Spinal cord (tissue), 10 donors: Measurements from ENCODE around the gene LRRC51. TPM values are rescaled to one million over a fixed set of nuclear protein-coding genes. Genes with fewer than 3 reads are reported as not detected.
A peak's percentile ranks its signal among the peaks of the same experiment; 100 is the strongest.

Experiments
- DNase-seq, 6 donors: peaks; one replicate each; pipeline versions ENCODE4 v3.0.0 to v3.0.0-alpha.2; 2013 to 2015; ENCODE audit warnings: low spot score in 6 of 6, low read depth in 4 of 6
- H3K27ac ChIP-seq: one replicate; pipeline ENCODE4 v1.5.1; 2013; ENCODE audit warnings: low read depth, low read length, control low read depth
- H3K27me3 ChIP-seq: one replicate; pipeline ENCODE4 v1.6.1; 2013; ENCODE audit warnings: low read length; ENCODE audit not compliant: control insufficient read depth, insufficient read depth
- H3K36me3 ChIP-seq: one replicate; pipeline ENCODE4 v1.6.1; 2013; ENCODE audit warnings: low read length; ENCODE audit not compliant: control insufficient read depth, insufficient read depth
- H3K4me1 ChIP-seq: one replicate; pipeline ENCODE4 v1.6.1; 2013; ENCODE audit warnings: low read length; ENCODE audit not compliant: control insufficient read depth, insufficient read depth
- H3K4me3 ChIP-seq: one replicate; pipeline ENCODE4 v1.5.1; 2013; ENCODE audit warnings: low read depth, low read length, control low read depth
- H3K9me3 ChIP-seq: one replicate; pipeline ENCODE4 v1.6.1; 2013; ENCODE audit warnings: low read length; ENCODE audit not compliant: control insufficient read depth, insufficient read depth
- WGBS: methylation state at CpG from one replicate; pipeline ENCODE4 v1.1.5; 2013; ENCODE audit warnings: missing lambda C conversion rate; ENCODE audit not compliant: insufficient coverage; 5-methylcytosine and 5-hydroxymethylcytosine counted together
- long read RNA-seq, 4 donors: transcript quantifications; one replicate each; lab custom pipeline, GENCODE V29; 2026
- polyA plus RNA-seq, 2 donors: library from polyadenylated mRNA; unstranded; fragments of 120-200 nt; gene quantifications; one replicate each; pipeline ENCODE4 v1.2.1, GENCODE V29; 2013; ENCODE audit not compliant: insufficient read length in 2 of 2
- total RNA-seq, 2 donors: library from RNA; depleted of rRNA in 1 of 2; stranded (reverse); fragments of 120-200 nt in 1 of 2; fragments of >200 nt in 1 of 2; gene quantifications; one replicate each; pipeline versions ENCODE4 v1.2.3 to v1.2.4, GENCODE V29; 2013 to 2014
- donor health status: healthy.

Gene LRRC51
- total RNA-seq (10 to 100 TPM; 11.6 to 24.7 TPM), polyA plus RNA-seq (10 to 100 TPM; 27.2 to 31.9 TPM)
- long read RNA-seq, donor 1, partial matches to known transcripts = 0 of 4 reads
- long read RNA-seq, donor 1, other reads (novel, unspliced or antisense) = 0 of 4 reads
- long read RNA-seq, donor 2, partial matches to known transcripts = 0 of 5 reads
- long read RNA-seq, donor 2, other reads (novel, unspliced or antisense) = 0 of 5 reads
- long read RNA-seq, donor 3, partial matches to known transcripts = 0 of 3 reads
- long read RNA-seq, donor 3, other reads (novel, unspliced or antisense) = 0 of 3 reads
- long read RNA-seq, donor 4, partial matches to known transcripts = 7 of 10 reads
- long read RNA-seq, donor 4, other reads (novel, unspliced or antisense) = 0 of 10 reads

- peaks cover 14% of the 10 kb centered on the region for H3K4me1 ChIP-seq
- H3K27ac ChIP-seq = peak within 1 kb of the TSS; percentile 92
- H3K9me3 ChIP-seq = no peaks in the 10 kb centered on the region
- under 1% methylated on average over 53 of the region's 60 CpGs for whole genome bisulfite sequencing
- H3K4me3 ChIP-seq = peak within 1 kb of the TSS; percentile 91
- peak; percentile 98 to 100 (median 100) for DNase-seq
- H3K27me3 ChIP-seq = no peaks in the 10 kb centered on the region
- no peaks in the 10 kb centered on the region for H3K36me3 ChIP-seq
Observed at GRCh38 chr11:72080326-72081183, at the start of gene LRRC51, which contains the start of gene NUMA1. Gene LRRC51, plus strand, starts transcription at chr11:72080850. Its CDS starts 8,234 bp downstream, at chr11:72089084. Gene NUMA1, minus strand, starts transcription at chr11:72080542. Its CDS starts 44,599 bp downstream, at chr11:72035943.

DNA sequence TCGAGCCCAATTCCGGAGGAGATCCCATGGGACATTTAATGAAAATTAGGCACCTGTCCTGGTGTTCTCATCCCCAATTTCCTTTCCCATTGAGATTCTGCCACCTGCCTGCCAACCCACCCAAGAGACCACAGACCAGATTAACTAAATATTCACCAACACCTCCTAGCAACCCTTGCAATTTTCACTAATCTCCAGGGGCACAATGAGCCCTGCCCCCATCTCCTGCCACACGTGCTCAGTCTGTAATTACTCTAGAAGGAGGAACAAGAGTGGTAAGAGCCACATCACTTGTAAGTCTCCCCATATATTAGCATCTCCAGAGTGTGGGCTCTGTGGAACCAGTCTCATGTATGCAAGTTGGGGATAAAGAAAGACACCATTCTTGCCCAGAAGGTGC lies 44.0 kb upstream of the LRRC51 start:
- 67% methylated on average over 2 of the region's 3 CpGs for WGBS
- H3K27me3 ChIP-seq = no peaks in the 10 kb centered on the region
- H3K9me3 ChIP-seq = no peaks in the 10 kb centered on the region
- DNase-seq = no peak
- peaks cover 42% of the 10 kb centered on the region for H3K4me1 ChIP-seq
- no peak overlapping the region for H3K27ac ChIP-seq
- no peak overlapping the region for H3K4me3 ChIP-seq
- H3K36me3 ChIP-seq = peaks cover 26% of the 10 kb centered on the region

DNA sequence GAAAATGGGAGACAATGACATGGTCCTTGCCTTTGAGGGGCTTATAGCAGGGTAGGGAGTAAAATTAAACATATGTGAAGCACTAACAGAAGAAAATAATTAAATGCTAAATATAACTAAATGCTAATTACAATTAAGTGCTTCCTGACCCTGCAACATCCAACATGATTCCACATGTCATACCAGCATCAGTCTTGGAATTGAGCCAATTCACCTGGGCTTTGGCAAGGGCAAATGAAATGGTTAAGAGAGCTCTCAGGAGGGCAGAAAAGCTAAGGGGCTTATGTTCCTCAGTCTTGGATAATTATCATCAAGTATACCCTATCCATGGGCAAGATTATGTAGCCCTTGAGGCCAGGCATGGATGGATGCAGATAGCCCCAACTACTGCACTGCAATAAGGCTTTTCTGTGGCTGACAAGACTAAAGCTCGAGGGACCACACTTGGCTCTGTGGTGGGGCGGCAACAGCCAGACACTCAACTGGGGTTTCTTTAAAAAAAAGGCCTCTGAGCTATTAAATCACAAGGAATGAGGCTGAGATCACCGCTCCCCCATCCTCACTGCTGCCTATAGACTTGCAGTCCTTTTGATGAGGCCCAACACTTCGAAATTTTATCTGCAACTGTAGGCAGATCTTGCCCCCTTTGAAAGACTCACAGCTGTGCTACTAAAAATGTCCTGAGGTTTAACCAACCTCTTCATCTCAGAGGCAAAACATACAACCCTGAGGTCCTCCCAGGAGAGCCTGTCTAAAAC lies 42.9 kb upstream of the LRRC51 start:
- peak in 1 of 6 donors; percentile 43 for DNase-seq
- Histone ChIP-seq H3K4me3 (peak overlapping the region; percentile 83), H3K27me3 (no peaks in the 10 kb centered on the region), H3K36me3 (peaks cover 22% of the 10 kb centered on the region), H3K9me3 (no peaks in the 10 kb centered on the region), H3K4me1 (peaks cover 50% of the 10 kb centered on the region), H3K27ac (peak overlapping the region; percentile 100)
- 26% methylated on average over 4 of the region's 4 CpGs for WGBS

DNA sequence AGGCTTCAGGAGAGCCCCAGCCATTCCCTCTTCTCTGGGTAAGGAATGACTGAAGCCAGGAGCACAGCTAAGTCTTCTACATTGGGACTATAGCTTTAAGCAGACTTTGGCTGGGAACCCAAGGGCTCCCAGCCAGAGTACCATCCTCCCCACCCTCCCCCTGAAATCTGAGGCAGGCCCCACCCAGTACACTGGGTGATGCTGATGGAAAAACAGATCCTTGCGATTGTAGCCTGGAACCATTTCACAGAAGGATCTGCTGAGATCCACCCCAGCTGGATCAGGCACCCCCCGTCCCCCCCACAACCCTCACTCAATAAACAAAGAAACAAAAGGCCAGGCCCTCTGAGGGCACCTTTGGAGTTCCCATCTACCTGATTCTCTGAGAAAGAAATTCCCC lies 42.2 kb upstream of the LRRC51 start:
- Histone ChIP-seq H3K4me1 (peaks cover 52% of the 10 kb centered on the region), H3K27ac (peak overlapping the region; percentile 100), H3K27me3 (no peaks in the 10 kb centered on the region), H3K36me3 (peaks cover 17% of the 10 kb centered on the region), H3K4me3 (peak overlapping the region; percentile 83), H3K9me3 (no peaks in the 10 kb centered on the region)
- WGBS = 0% methylated on average over 2 of the region's 2 CpGs
- DNase-seq = peak in 3 of 6 donors; percentile 38 to 95 (median 80)

DNA sequence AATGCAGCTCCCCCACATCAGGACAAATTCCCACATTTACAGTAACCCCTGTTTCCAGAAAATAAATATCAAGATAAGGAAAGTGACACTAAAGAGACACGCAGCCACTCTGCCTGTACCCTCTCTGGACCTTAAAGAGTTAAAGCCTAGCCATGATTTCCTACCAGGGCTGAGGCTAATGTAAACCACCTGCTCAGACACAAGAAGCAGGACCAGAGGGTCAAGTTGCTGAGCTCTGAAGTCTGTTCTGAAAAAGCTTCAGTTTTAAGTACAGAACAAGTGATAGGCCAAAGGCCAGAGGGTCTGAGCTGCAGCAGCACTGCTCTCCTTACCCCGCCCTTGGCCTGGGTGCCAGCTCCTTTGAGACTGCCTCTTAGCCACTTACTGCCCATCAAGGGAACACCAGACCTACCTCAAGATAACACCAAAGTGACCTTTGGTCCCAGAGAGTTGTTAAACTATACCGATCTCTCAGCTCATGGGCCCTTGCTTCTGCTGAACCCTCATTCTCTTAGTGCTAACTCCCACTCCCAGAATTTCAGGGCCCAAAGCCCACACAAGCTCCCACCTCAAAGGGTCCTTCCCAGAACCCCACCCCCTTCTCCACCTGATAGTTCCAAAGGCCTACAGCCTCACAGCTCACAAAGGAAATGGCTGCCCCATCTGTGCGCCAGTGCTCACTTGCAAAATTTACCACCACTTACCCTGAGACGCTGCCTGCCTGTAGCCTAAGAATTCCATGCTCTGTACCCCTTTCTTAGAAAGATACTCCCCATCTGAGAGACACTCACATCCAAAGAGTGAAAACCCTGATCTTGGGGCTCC lies 41.4 kb upstream of the LRRC51 start:
- H3K27ac ChIP-seq = peak overlapping the region; percentile 100
- no peaks in the 10 kb centered on the region for H3K27me3 ChIP-seq
- H3K36me3 ChIP-seq = peaks cover 13% of the 10 kb centered on the region
- DNase-seq = peak in 3 of 6 donors; percentile 33 to 53 (median 51)
- H3K9me3 ChIP-seq = no peaks in the 10 kb centered on the region
- WGBS = 30% methylated on average over 5 of the region's 5 CpGs
- H3K4me1 ChIP-seq = peaks cover 52% of the 10 kb centered on the region
- peak overlapping the region; percentile 83 for H3K4me3 ChIP-seq

DNA sequence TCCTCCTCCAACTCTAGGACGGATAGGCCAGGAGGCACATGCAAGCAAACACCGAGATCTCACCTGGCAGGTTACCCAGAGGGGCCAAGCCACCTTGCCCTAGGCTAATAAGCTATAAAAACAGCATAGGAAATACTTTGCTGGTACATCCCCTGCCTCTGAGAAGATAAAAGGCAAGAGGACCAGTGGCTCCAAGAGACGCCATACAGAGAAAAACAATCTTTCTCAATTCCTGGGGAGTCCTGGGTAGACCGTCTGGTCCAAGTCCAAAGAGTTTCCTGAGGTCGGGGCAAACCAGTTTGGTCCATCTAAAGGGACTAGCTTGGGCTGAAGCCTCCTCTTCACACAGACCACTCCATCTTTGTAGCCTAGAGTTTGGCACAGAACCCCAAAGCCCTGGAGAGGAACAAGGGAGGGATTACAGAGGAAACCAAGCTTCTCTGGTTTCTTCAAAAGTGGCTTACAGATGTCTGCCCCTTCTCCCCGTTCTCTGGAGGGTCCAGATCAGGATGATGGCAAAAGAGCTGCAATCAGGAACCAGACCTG lies 40.7 kb upstream of the LRRC51 start:
- Histone ChIP-seq H3K27ac (peak overlapping the region; percentile 100), H3K4me1 (peaks cover 52% of the 10 kb centered on the region), H3K4me3 (peak overlapping the region; percentile 83), H3K27me3 (no peaks in the 10 kb centered on the region), H3K36me3 (peaks cover 6% of the 10 kb centered on the region), H3K9me3 (no peaks in the 10 kb centered on the region)
- 16% methylated on average over 6 of the region's 6 CpGs for WGBS
- DNase-seq = peak in 2 of 6 donors; percentile 26 to 63

DNA sequence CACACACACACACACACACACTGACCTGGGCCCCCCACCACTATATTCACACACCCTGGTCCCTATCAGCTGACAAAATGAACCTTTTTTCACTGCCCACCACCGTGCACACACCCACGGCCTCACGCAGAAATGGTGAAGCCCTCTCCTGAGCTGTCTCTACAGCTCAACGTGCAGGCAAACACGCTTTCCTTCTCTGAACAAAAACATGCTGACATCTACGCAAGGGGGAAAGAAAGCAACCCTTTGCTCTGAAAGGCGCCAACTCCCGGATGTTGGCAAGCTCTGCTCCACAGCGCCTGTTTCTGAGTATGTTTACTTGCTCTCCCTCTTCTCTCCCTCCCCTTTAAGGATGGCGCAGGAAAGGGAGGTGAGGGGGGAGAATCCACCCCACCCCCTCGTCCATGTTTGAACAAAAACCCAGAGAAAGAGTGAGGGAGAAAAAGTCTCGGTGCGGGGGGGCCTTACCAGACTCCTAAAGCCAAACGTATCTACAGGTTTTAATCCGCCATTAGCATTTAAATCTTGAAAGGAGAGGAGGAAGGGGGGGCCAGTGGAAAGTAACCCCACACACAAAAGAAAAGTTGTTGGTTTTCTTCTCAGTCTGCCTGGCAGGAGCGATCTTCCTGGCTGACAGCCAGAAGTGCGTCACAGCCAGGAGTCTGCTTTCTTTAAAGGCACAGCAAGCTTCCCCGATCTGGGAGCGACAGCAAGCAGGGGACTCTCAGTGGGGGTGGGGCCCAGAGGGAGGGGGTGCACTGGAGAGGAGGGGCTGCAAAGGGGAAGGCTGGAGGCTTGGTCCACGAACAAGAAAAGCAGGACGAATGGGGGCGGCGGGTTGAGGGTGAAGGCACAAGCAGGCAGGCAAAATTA lies 39.9 kb upstream of the LRRC51 start:
- Histone ChIP-seq H3K36me3 (no peaks in the 10 kb centered on the region), H3K4me1 (peaks cover 56% of the 10 kb centered on the region), H3K9me3 (no peaks in the 10 kb centered on the region), H3K27me3 (no peaks in the 10 kb centered on the region), H3K4me3 (peak overlapping the region; percentile 83), H3K27ac (peak overlapping the region; percentile 100)
- WGBS = 0% methylated on average over 14 of the region's 23 CpGs
- peak; percentile 94 to 99 (median 96) for DNase-seq
